Measurements from ENCODE around the gene DNASE1L2.
"Not testable (repeated sequence)": the region's sequence is repeated elsewhere in the genome, so short reads cannot be mapped to it uniquely, and the experiment has no call there.

DNA sequence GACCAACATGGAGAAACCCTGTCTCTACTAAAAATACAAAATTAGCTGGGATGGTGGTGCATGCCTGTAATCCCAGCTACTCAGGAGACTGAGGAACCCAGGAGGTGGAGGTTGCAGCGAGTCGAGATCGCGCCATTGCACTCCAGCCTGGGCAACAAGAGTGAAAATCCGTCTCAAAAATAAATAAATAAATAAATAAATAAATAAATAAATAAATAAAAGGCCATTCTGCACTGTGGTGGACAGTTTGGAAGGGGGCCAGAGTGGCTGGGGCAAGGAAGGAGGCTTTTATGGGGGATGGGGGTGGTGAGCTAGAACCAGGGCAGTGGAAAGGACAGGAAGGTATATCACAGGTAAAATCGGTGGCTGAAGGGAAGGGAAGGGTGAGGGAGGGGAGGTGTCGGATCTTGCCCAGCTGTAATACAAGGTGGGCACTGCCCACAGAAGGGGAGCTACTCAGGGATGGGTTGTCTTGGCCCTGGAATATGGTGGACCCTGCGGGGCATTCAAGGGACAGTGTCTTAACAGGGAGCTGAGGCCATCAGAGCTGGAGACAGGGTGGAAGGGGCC, 33.0 kb upstream of the DNASE1L2 start:
- TF ChIP-seq, protein P1, sequence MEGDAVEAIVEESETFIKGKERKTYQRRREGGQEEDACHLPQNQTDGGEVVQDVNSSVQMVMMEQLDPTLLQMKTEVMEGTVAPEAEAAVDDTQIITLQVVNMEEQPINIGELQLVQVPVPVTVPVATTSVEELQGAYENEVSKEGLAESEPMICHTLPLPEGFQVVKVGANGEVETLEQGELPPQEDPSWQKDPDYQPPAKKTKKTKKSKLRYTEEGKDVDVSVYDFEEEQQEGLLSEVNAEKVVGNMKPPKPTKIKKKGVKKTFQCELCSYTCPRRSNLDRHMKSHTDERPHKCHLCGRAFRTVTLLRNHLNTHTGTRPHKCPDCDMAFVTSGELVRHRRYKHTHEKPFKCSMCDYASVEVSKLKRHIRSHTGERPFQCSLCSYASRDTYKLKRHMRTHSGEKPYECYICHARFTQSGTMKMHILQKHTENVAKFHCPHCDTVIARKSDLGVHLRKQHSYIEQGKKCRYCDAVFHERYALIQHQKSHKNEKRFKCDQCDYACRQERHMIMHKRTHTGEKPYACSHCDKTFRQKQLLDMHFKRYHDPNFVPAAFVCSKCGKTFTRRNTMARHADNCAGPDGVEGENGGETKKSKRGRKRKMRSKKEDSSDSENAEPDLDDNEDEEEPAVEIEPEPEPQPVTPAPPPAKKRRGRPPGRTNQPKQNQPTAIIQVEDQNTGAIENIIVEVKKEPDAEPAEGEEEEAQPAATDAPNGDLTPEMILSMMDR (IDR thresholded peaks at IDR 0.05; ENCODE audit: low read depth, low read length, missing input control) = not testable (repeated sequence)
- not testable (repeated sequence) for TF ChIP-seq GABPA (IDR thresholded peaks at IDR 0.05 in 1 of 2, conservative IDR thresholded peaks at IDR 0.05 in 1 of 2); RXRA (IDR thresholded peaks at IDR 0.05); REST (IDR thresholded peaks at IDR 0.05); SP1 (IDR thresholded peaks at IDR 0.05); YY1 (IDR thresholded peaks at IDR 0.05); TAF1 (conservative IDR thresholded peaks at IDR 0.05); FOXA2 (IDR thresholded peaks at IDR 0.05); RAD21 (IDR thresholded peaks at IDR 0.05); JUND (IDR thresholded peaks at IDR 0.05); FOXA1 (IDR thresholded peaks at IDR 0.05); HNF4G (IDR thresholded peaks at IDR 0.05)
- TF ChIP-seq, protein P2, sequence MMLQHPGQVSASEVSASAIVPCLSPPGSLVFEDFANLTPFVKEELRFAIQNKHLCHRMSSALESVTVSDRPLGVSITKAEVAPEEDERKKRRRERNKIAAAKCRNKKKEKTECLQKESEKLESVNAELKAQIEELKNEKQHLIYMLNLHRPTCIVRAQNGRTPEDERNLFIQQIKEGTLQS (IDR thresholded peaks at IDR 0.05) = not testable (repeated sequence)
- TF ChIP-seq, protein P3, sequence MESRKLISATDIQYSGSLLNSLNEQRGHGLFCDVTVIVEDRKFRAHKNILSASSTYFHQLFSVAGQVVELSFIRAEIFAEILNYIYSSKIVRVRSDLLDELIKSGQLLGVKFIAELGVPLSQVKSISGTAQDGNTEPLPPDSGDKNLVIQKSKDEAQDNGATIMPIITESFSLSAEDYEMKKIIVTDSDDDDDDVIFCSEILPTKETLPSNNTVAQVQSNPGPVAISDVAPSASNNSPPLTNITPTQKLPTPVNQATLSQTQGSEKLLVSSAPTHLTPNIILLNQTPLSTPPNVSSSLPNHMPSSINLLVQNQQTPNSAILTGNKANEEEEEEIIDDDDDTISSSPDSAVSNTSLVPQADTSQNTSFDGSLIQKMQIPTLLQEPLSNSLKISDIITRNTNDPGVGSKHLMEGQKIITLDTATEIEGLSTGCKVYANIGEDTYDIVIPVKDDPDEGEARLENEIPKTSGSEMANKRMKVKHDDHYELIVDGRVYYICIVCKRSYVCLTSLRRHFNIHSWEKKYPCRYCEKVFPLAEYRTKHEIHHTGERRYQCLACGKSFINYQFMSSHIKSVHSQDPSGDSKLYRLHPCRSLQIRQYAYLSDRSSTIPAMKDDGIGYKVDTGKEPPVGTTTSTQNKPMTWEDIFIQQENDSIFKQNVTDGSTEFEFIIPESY (IDR thresholded peaks at IDR 0.05) = not testable (repeated sequence)

Measured in liver (tissue), 3 donors.